Medulla oblongata (tissue), 1 donor: ENCODE results near the gene DPP7.

Experiments used
- DNase-seq: peaks from one replicate; pipeline ENCODE4 v3.0.0-alpha.2; 2015; ENCODE audit errors: extremely low spot score

Gene DPP7

DNA sequence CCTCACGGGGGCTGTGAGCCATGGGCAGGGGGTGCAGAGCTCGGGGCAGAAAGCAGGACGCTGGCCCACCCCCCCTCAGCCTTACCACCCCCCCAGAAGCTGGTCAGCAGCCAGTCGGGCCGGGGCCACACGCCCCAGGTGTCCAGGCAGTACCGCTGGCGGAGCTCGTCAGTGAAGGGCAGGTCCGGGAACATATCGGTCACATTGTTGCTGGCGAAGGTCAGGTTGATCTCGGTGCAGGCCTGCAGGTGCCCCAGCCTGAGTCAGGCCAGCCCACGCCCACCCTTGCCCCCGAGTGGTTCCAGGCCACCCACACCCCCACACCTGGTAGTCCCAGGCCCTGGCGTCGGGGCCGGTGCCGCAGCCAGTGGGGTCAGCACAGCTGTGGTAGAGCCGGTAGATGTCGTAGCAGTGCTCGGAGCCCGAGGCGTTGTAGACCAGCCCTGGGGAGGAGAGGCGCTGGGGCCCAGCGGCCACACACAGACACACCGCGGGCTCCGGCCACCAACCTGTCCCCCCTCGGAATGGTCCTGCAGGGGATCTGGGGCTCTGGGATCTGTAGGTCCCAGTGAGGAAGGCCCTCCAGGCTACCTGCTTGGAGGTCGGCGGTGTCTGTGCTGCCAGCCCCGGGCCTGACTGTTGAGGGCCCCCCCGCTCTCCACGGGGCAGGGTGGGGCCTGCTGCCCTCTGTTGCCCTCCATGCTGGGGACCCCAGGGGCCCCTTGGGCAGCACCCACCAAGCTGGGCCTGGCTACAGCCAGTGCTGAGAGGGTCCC is 2.6 kb downstream of the DPP7 start:
- DNase-seq: no peak

DNA sequence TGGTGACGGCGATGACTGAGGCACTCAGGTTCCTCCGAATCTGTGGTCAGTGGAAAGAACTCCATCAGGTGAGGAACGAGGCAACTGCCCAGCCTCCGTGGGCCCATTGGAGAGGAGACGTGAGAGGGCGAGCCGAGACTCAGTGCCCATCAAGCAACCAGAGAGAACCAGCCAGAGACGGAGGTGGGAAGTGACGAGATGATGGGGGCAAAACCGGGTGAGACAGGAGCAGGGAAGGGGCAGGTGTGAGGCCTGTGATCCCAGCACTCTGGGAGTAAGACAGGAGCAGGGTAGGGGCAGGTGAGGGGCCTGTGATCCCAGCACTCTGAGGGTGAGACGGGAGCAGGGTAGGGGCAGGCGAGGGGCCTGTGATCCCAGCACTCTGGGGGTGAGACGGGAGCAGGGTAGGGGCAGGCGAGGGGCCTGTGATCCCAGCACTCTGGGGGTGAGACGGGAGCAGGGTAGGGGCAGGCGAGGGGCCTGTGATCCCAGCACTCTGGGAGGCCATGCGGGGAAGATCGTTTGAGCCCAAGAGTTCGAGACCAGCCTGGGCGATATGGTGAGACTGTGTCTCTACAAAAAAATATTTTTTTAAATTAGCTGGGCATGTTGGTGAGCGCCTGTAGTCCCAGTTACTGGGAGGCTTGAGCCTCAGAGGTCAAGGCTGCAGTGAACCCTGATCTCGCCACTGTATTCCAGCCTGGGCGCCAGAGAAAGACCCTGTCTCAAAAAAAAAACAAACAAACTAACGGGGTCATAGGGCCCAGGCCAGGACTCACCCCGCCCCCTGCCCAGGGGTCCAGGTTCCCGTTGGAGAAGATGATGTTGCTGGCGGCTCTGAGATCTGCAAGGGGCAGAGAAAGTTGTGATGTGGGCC is 3.4 kb downstream of the DPP7 start:
- DNase-seq: no peak

DNA sequence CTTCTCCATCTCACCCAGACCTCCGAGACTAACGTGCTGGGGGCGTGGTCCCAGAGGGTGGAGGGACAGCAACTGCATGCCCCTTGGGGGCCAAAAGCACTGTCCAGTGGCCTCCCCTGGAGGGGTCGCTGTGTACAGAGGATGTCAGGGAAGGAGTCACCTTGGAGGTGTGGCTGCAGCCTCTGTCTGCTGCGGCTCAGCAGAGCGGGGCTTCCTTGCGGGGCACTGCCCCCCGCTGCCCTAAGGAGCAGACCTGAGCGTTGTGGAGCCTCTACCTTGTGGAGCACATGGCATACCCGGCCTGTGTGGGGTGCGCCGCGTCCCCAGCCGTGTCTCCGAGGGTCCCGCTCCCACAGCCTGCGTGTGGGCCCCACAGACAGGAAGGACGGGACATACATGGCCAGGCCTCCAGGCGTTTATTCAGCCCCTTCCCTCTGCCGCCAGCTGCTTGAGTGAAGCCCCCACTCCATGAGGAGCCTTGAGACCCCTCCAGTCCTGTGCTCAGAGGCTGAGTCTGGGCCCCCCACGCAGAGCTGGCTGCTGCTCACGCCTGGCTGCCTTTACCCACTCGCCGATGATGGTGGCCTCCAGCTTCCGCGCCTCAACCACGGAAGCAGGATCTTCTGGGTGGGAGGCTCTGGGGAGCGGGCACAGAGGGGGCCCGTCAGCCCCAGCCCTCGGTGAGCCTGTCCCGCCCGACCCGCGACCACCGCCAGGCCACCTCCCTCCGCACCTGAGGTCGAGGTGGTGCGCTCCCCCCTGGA is 4.2 kb downstream of the DPP7 start:
- DNase-seq: no peak

DNA sequence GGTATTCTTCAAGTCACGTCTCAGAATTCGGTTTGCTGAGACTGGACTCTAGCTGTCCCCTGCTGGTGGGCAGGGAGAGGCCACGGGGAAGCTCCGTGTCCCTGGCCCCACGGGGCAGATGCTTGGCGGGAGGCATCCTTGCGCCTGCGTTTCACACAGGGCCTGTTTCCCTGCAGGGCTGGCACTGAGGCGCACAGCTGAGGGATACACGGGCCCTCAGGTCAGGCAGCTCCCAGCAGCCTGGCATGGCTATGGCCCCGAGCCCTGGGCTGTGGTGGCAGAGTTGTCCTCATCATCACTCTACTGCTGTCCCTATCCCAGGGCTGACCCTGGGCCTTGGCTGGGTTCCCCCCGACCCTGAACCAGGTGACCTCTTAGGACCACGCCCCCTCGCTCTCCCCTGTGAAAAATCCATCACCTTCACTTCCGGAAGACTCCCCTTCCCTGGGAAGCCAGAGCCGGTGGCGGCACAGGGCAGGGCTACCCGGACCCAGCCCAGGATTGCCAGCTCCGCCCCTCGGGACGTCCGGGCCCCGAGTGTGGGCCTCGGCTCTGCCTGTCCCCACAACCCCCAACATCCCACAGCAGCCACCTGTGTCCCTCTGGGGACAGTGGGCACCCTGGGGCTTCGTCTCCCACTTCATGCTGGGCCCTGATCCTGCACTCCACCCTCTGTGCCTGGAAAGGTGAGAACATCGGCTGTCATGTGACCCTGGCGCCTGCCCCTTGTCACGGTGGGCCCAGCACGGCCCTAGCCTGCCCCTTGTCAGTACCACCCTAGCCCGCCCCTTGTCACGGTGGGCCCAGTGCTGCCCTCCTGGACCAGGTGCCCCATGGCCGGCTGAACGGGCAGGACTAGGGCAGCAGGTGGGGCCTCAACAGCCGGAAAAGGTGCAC is 5.0 kb downstream of the DPP7 start:
- DNase-seq: no peak

DNA sequence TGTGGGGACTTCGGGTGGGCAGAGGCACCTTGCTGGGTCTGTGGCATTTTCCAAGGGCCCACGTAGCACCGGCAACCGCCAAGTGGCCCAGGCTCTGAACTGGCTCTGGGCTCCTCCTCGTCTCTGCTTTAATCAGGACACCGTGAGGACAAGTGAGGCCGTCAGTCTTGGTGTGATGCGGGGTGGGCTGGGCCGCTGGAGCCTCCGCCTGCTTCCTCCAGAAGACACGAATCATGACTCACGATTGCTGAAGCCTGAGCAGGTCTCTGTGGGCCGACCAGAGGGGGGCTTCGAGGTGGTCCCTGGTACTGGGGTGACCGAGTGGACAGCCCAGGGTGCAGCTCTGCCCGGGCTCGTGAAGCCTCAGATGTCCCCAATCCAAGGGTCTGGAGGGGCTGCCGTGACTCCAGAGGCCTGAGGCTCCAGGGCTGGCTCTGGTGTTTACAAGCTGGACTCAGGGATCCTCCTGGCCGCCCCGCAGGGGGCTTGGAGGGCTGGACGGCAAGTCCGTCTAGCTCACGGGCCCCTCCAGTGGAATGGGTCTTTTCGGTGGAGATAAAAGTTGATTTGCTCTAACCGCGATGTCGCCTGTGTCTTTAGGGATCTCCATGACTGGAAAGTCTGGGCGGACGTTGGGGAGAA is 5.8 kb downstream of the DPP7 start:
- DNase-seq: no peak

DNA sequence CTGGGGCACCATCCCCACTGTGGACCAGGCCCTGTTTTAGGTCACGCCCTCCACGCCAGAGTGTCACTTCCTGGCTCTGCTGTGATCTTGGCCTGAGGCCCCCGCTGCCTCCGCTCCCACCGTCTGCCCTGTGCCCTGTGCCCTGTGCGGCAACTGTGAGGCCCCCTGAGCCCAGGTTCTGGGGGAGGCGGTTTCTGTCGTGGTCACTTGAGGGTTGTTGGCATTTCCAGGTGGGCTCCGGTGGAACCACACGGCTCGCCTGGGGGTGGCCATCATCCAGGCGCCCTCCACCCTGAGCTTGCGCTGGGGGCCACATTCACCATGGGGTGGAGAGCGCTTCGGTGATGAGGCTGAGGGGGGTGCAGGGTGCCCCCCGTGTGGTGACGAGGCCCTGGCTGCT is 6.6 kb downstream of the DPP7 start:
- no peak for DNase-seq

DNA sequence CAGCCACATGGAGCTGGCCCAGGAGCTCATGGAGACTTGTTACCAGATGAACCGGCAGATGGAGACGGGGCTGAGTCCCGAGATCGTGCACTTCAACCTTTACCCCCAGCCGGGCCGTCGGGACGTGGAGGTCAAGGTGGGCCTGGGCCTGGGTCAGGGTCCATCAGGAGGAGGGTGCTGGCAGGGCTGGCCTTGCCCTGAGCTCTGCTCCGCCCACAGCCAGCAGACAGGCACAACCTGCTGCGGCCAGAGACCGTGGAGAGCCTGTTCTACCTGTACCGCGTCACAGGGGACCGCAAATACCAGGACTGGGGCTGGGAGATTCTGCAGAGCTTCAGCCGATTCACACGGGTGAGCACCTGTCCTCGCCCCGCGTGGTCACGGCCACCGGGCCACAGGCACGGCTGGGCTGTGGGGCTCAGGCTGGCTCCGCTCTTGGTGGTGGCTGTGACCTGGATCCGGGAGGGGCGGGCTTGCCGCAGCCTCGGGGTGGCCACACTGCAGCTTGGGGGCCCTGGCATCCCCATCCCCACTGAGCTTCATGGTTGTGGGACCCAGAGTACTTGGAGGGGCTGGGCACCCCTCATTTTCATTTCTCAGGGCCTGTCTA is 7.1 kb downstream of the DPP7 start:
- no peak for DNase-seq

DNA sequence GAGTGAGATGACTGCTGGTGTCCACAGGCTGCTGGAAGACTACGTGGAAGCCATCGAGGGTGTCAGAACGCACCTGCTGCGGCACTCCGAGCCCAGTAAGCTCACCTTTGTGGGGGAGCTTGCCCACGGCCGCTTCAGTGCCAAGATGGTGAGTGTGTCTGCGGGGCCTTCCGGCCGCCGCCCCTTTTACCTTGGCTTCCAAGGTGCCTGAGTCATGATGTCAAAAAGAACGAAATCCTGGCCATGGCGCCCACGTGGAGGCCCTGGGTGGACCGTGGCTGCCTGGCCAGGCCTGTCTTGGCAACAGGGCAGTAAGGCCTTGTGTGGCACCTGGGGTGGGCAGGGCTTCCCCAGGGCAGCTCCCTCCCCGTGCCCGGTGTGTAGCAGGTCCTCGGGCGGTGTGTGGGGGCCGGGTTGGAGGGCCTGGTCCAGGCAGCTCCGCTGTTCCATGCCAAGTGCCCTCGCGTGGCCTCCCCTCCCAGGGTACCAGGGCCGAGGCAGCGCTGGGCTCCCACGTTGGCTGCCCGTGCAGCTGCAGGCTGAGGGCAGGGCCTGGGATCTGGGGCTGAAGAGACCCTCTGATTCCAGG is 7.8 kb downstream of the DPP7 start:
- DNase-seq: no peak

DNA sequence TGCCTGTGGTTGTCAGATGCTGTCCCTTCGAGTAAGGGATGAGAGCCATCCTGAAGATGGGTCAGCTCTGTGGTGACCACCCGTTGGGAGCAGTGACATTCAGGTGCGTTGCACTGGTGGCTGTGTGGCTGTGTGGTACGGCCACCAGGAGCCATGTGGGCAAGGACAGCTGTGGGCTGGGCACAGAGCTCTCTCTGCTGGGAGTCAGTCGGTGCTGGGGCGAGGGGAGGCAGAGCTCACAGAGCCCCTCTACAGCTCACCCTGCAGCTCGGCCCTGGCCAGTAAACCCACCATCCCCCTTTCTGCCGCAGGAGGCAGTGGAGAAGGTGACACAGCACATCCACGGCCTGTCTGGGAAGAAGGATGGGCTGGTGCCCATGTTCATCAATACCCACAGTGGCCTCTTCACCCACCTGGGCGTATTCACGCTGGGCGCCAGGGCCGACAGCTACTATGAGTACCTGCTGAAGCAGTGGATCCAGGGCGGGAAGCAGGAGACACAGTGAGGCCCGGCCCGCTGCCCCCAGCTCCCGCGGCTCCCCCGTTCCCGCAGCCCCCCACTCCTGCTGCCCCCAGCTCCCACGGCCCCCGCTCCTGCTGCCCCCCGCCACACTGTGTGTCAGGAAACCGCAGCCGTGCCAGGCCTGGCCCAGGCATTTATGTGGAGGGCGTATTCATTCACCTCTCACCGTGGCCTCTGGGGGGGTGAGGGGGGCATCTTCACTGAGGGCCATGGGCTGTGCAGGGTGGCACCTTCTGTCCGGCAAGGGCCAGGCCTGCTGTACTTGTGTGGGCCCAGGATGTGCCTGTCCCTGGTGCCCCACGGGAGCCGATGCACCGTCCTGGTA is 8.5 kb downstream of the DPP7 start:
- DNase-seq: no peak

DNA sequence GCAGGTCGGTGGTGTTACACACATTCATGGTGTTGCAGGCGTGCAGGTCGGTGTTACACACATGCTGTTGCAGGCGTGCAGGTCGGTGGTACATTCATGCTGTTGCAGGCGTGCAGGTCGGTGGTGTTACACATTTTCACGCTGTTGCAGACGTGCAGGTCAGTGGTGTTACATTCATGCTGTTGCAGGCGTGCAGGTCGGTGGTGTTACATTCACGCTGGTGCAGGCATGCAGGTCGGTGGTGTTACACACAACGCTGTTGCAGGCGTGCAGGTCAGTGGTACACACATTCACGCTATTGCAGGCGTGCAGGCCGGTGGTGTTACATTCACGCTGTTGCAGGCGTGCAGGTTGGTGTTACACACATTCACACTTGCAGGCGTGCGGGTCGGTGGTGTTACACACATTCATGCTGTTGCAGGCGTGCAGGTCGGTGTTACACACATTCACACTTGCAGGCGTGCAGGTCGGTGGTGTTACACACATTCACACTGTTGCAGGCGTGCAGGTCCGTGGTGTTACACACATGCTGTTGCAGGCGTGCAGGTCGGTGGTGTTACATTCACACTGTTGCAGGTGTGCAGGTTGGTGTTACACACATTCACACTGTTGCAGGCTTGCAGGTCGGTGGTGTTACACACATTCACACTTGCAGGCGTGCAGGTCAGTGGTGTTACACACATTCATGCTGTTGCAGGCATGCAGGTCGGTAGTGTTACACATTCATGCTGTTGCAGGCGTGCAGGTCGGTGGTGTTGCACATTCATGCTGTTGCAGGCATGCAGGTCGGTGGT is 11.1 kb downstream of the DPP7 start:
- DNase-seq: no peak

DNA sequence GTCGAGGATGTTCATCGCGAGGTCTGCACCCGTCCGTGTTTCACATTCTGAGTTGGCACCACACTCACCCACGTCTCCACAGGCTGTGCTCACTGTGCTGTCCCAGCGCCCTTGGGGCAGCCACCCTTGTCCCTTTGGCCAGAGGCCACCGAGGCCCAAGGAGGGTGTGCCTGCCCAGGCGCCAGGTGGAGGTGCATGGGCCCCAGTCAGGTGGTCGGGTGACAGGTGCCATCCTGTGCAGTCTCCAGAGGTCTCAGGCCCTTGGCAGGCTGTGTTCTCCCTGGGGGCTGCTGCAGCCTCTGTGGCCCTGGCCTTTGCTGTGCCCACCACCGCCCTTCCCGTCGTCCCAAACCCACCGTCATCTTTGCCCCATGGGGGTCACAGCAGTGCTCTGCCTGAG is 15.3 kb downstream of the DPP7 start:
- DNase-seq: no peak

DNA sequence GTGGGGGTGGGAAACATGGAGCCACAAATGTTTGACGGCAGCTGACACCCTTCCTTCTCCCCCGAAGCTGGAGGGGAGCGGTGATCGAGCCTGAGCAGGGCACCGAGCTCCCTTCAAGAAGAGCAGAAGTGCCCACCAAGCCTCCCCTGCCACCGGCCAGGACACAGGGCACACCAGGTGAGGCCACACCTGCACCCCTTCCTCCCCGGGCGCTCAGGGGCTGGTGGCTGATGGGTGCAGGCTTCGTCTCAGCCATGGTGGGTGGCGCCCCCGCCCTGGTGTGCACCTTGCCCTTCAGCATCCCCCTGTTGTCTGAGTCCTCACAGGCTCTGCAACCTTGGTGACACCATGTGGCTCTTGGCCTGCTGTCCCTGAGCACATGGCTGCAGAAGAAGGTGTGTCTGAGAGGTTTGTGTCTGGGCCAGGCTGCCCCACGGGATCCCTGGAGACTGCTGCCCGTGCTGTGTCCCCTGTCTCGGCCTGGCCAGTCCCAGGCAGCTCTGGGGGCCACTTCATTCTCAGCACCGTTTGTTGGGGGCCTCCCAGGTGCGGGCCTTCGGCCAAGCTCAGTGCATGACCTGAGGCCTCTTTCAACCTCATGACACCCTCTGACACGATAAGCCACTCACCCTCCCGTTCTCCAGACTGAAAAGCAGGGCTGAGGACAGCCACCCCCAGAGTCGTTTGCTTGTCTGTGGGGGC is 16.6 kb downstream of the DPP7 start:
- no peak for DNase-seq

DNA sequence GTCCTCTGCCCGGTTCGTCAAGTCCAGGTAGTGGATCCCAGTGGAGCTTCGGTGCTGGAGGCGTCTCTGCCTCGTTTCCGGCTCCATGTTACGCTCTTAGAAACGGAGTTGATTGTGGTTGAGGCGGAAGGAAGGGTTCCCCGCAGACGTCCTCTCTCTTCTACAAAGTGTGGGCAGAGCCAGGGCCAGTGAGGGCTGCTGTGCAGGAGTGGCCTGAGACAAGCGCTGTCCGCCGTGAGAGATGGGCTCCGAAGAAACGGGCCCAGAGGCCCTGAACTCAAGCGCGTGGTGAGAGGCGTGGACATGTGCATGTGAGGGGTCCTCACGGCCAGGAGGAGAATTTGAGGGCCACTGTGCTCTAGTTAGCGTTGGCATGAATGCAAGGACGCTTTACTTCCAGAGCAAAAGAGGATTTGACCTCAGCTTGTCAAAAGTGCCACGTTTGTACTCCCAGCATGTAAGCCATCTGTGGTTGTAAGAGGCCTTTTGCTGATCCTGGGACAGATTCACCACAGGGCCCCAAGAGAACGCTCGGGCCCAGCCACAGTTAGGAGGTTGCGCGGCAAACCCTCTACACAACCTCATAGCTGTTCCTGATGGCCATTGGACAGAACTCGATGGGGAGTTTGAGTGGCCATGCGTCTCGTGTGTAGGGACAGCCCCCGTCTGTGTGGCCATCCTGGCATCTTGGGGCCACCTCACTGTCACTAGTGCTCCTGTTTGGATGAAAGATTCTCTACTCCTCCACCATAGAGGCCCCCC is 17.6 kb downstream of the DPP7 start:
- DNase-seq: no peak

DNA sequence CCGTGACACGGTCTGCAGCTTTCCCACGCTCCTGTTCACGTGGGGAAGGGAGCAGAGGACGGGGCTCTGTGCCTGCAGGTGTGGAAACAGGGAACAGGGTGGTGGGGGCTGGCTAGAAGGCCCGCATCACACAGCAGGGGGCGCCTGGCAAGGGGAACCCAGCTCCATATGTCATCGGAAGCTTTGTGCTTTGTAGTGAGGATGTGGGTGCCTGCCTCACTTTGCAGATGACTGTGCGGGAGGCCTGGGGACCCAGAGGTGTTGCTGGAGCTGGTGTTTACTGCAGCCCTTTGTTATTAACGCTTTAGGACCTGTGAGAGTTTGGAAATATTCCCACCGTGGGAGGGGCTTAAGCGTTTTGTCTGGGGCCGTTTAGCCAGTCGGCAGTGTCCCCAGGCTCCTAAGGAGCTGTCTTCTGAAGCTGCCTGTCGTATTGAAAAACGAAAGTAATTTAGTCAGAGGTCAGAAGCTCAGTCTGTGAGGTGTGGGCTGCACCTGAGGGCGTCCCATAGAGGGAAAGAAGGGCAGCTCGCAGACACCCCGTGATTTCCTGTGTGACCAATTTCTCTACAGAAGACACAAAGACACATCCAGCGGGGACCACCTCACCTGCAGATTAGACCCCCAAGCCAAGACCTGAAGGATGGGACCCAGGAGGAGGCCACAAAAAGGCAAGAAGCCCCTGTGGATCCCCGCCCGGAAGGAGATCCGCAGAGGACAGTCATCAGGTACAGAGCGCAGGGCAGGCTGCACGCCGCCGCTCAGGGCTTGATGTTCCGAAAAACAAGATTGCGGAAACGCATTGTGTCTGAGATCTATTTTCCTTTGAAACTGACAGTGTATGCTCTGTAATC is 18.6 kb downstream of the DPP7 start:
- DNase-seq: no peak

DNA sequence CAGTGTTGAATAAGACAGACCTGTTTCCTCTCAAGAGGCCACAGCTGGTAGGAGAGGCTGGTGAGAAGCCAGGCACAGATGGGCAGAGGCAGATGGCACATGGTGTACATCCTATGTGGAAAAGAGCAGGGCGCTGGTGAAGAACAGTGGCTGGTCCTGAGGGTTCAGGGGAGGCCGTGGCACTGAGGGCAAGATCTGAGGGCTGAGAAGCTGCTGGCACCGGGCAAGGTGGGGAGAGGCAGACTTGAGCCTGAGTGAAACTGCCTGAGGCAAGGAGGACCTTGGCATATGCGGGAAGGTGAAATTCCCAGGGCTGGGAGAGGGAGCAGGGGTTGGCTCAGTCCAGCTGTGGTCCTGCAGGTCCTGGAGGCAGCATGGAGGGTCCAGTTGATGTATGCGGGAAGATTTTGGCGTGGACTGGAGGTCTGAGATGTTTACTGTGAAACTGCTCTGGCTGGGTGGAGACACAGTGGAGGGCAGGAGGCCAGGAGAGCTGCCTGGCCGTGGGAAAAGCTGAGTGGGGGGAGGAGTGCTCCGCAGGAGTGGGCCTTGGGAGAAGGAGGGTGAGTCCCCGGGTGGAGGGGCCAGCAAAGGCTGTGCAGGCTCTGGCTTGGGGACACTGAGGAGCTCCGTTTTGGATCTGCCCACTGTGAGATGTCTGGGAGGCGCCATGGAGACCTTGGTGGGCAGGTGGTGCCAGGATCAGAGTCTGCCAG is 25.1 kb downstream of the DPP7 start:
- no peak for DNase-seq
